Psoas muscle (tissue), 8 donors: Measurements from ENCODE around the gene CELF1. TPM values are rescaled to one million over a fixed set of nuclear protein-coding genes. Genes with fewer than 3 reads are reported as not detected.

Experiments
- ATAC-seq, 4 donors: fragments of 200-7000 bp; cut with Tn5 transposase; one replicate each; pipeline ENCODE4 v1.9.1; 2020; ENCODE audit warnings: moderate library complexity in 3 of 4, mild to moderate bottlenecking in 2 of 4
- DNase-seq, 2 donors: peaks; one replicate each; pipeline ENCODE4 v3.0.0-alpha.2; 2020
- H3K27ac ChIP-seq: fragments of 200-600 bp; one replicate; pipeline ENCODE4 v1.8.0; 2022
- H3K27me3 ChIP-seq, 3 donors: fragments of 200-600 bp in 1 of 3; one replicate each; pipeline versions ENCODE4 v1.6.1 to v1.8.0; 2013 to 2022; ENCODE audit warnings: low read length in 2 of 3, mild to moderate bottlenecking in 2 of 3, moderate library complexity in 1 of 3; ENCODE audit not compliant: insufficient read depth in 3 of 3
- H3K36me3 ChIP-seq, 2 donors: fragments of 200-600 bp in 1 of 2; one replicate each; pipeline versions ENCODE4 v1.6.1 to v1.8.0; 2013 to 2022; ENCODE audit warnings: low read depth in 1 of 2, mild to moderate bottlenecking in 1 of 2, moderate library complexity in 1 of 2; ENCODE audit not compliant: insufficient read depth in 1 of 2
- H3K4me1 ChIP-seq: fragments of 200-600 bp; one replicate; pipeline ENCODE4 v1.8.0; 2022
- H3K4me3 ChIP-seq: fragments of 200-600 bp; one replicate; pipeline ENCODE4 v1.8.0; 2022; ENCODE audit warnings: mild to moderate bottlenecking
- H3K9me3 ChIP-seq: fragments of 200-600 bp; one replicate; pipeline ENCODE4 v1.8.0; 2022
- WGBS, 3 donors: extraction: QIAGEN DNeasy Blood & Tissue Kit; methylation state at CpG; one replicate each; pipeline versions ENCODE4 v1.1.6 to v1.1.7; 2013; 5-methylcytosine and 5-hydroxymethylcytosine counted together
- intact Hi-C, 2 donors: fragments of 100-400 bp; cut with DNase I; formaldehyde crosslinking; loops; one replicate each; pipeline versions ENCODE4 v1.11.0 to v1.14.2; 2022
- polyA plus RNA-seq, 3 donors: library from polyadenylated mRNA; stranded (reverse); fragments of 200-250 nt; gene quantifications; one replicate each; pipeline ENCODE4 v1.2.3, GENCODE V29; 2013
- total RNA-seq, 4 donors: library from RNA; stranded (reverse); fragmentation: NEBNext Ultra II Directional in 2 of 4; extraction: Animal tissue kit (Norgen Biotek cat#: 25700) in 2 of 4; gene quantifications; one replicate each; pipeline versions ENCODE4 v1.2.1 to v1.2.4, GENCODE V29; 2021 to 2023
- TF ChIP-seq, protein P1 (sequence below): fragments of 200-600 bp; IDR thresholded peaks from one replicate; pipeline ENCODE4 v1.8.0; 2022; ENCODE audit warnings: antibody characterized with exemption
- donor health status: healthy with polysubstance abuse.
- donor health status: DM: no; HTN: no; CAD: no; lungs with moderate emphysema.
- donor health status: Bipolar disorder and iron deficiency.
- donor health status: healthy.
- donor health status: DM: yes; HTN: yes; CAD: no.
- donor health status: DM: no; HTN: no; CAD: no.
- donor health status: DM: no; HTN: no; CAD: no.
- donor health status: DM: yes; HTN: yes; CAD: no.

Gene CELF1
- total and polyA plus RNA-seq, 7 donors, result 40.1 to 193 (median 112) TPM

DNA sequence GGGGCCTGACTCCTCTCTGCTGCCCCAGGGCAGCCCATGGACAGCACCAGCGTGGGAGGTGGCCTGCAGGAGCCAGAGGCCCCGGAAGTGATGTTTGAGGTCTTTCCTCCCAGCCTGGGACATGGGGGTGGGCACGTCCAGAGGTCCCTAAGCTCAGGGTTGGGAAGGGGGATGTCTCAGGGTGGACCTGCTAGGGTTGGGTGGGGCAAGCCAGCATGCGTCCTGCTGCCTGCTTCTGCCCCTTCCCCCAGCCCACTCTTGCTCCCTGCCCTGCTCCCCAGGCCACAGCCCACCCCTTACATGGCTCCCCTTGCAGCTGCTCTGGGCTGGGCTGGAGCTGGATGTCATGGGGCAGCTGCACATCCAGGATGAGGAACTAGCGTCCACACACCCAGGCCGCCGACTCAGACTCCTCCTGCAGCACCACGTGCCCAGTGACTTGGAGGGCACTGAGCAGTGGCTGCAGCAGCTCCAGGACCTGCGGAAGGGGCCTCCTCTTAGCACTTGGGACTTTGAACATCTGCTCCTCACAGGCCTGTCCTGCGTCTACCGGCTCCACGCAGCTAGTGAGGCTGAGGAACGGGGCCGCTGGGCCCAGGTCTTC, 34.9 kb upstream of the CELF1 start:
- Histone ChIP-seq H3K27me3 (peaks cover 0 to 34% (median 9%) of the 10 kb centered on the region in 3 donors), H3K4me1 (no peaks in the 10 kb centered on the region), H3K36me3 (peaks cover 8 to 29% of the 10 kb centered on the region in 2 donors), H3K27ac (no peak overlapping the region), H3K4me3 (no peak overlapping the region), H3K9me3 (no peaks in the 10 kb centered on the region)
- TF ChIP-seq, protein P1, sequence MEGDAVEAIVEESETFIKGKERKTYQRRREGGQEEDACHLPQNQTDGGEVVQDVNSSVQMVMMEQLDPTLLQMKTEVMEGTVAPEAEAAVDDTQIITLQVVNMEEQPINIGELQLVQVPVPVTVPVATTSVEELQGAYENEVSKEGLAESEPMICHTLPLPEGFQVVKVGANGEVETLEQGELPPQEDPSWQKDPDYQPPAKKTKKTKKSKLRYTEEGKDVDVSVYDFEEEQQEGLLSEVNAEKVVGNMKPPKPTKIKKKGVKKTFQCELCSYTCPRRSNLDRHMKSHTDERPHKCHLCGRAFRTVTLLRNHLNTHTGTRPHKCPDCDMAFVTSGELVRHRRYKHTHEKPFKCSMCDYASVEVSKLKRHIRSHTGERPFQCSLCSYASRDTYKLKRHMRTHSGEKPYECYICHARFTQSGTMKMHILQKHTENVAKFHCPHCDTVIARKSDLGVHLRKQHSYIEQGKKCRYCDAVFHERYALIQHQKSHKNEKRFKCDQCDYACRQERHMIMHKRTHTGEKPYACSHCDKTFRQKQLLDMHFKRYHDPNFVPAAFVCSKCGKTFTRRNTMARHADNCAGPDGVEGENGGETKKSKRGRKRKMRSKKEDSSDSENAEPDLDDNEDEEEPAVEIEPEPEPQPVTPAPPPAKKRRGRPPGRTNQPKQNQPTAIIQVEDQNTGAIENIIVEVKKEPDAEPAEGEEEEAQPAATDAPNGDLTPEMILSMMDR, result no peak
- DNase-seq (peak; percentile 59 to 77), ATAC-seq (peak in 3 of 4 donors; percentile 23 to 35 (median 35))
- intact Hi-C loops, result no loop called here
- WGBS, 3 donors, result 41 to 56% (median 48%) methylated on average over 11 to 14 of the region's 14 CpGs

- peak in 1 of 4 donors; percentile 6 for ATAC-seq
- intact Hi-C loops, result no loop called here
These were observed 34.2 kb upstream of the CELF1 start for GRCh38 chr11:47587039-47587716.

GRCh38 chr11:47586098-47586855, 33.3 kb upstream of the CELF1 start, which contains the start of gene FAM180B:
Gene FAM180B (plus strand): TSS chr11:47586678. CDS start chr11:47586769, 91 bp downstream.
- Histone ChIP-seq H3K27me3 (peaks cover 0 to 19% (median 8%) of the 10 kb centered on the region in 3 donors), H3K36me3 (peaks cover 16 to 45% of the 10 kb centered on the region in 2 donors), H3K9me3 (no peaks in the 10 kb centered on the region), H3K4me1 (no peaks in the 10 kb centered on the region), H3K4me3 (no peak within 1 kb of the TSS), H3K27ac (no peak within 1 kb of the TSS)
- ATAC-seq, result peak in 1 of 4 donors; percentile 14
- intact Hi-C loops, result no loop called here
- DNase-seq, result peak in 1 of 2 donors; percentile 36
- TF ChIP-seq, protein P1, result no peak
- WGBS, 3 donors, result 50 to 59% (median 52%) methylated on average over 12 of the region's 12 CpGs

More at GRCh38 chr11:47587039-47587716, 34.2 kb upstream of the CELF1 start:
- Histone ChIP-seq H3K36me3 (peaks cover 10 to 36% of the 10 kb centered on the region in 2 donors), H3K4me3 (no peak overlapping the region), H3K9me3 (no peaks in the 10 kb centered on the region), H3K4me1 (no peaks in the 10 kb centered on the region), H3K27me3 (peaks cover 0 to 27% (median 8%) of the 10 kb centered on the region in 3 donors), H3K27ac (no peak overlapping the region)
- TF ChIP-seq, protein P1, result no peak
- DNase-seq, result no peak
- WGBS, 3 donors, result 64 to 68% (median 64%) methylated on average over 6 of the region's 6 CpGs

GRCh38 chr11:47583844-47584243, 30.9 kb upstream of the CELF1 start:
- TF ChIP-seq, protein P1, result no peak
- no peak overlapping the region for H3K27ac ChIP-seq
- ATAC-seq (no peak), DNase-seq (no peak)
- no peaks in the 10 kb centered on the region for H3K27me3 ChIP-seq
- intact Hi-C loops, result no loop called here
- H3K4me1 ChIP-seq, result peaks cover 9% of the 10 kb centered on the region
- peaks cover 16 to 58% of the 10 kb centered on the region in 2 donors for H3K36me3 ChIP-seq
- H3K4me3 ChIP-seq, result no peak overlapping the region
- no peaks in the 10 kb centered on the region for H3K9me3 ChIP-seq
- whole genome bisulfite sequencing, 3 donors, result 77 to 83% (median 79%) methylated on average over 5 of the region's 5 CpGs
